ENCODE results near the gene ST8SIA1.

ST8SIA1 gene

DNA sequence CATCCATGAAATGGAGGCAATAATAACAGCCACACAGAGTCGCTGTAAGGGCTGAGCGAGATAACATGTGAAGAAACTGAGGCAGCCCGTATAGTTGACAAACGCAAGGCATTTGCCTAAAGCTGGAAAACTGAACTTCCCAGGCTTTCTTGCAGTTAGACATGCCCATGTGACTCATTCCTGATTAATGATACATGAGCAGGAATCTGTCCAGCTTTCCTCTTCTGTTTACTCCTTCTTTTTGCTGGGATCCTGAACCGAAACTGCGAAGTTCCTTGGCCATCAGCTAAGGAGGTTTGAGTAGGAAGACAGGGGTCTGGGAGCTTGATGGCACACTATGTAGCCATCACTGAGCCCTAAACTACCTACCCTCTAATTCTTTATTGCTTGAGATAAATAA is 52.2 kb downstream of the ST8SIA1 start:
- no peak for DNase-seq

DNA sequence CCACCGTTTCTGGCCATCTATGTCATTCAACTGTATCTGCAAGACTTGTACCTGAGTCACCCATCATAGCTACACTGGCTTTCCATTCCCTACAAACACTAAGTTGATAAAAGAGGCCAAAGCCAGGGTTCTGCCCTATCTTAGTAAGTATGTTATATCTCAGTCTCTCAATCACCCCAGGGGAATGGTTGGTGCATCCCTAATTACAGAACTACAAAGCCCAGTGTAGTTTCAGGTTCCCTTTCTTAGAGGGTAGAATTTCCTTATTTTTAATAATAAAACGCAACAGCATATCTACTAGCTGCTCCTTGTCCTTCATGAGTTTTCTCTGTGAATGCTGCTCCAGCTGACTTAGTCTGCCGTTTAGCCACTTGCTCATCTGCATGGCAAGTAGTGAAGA is 57.6 kb downstream of the ST8SIA1 start:
- DNase-seq, result no peak

DNA sequence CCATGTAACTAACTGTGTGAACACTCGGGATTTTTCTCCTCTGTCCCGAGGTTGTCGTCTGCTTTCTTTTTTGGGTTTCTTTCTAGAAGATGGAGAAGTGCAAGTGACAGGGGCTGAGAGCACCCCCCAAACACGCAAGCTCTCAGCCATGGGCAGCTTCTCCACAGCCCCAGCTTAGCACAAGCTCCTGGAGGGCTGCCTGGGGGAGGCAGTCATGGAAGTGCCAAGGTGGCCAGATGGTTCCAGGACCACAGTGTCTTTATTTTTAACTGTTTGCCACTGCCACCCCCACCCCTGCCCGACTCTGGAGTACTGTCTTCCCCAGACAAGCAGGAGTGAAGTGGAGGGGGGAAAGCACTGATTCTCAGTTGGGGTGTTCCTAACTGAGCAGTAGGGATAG is 58.2 kb downstream of the ST8SIA1 start:
- DNase-seq, result no peak

DNA sequence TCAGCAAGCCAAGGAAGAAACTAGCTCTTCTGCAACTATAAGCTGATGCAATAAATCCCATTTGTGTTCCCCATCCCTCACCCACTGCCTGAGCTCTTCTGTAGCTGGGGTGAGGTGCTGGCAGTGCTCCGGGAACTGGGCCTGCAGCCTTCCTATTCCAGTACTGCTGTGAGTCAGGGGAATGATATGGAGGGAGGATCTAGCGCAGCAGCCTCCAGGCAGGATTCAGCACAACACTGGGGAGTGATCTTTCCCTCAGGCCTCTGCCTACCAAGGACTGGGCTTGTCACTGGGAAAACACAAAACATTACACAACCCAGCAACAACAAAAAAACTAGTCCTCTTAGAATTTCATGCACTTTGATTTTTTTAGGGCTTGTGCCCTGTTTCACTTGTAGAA is 58.7 kb downstream of the ST8SIA1 start:
- no peak for DNase-seq

DNA sequence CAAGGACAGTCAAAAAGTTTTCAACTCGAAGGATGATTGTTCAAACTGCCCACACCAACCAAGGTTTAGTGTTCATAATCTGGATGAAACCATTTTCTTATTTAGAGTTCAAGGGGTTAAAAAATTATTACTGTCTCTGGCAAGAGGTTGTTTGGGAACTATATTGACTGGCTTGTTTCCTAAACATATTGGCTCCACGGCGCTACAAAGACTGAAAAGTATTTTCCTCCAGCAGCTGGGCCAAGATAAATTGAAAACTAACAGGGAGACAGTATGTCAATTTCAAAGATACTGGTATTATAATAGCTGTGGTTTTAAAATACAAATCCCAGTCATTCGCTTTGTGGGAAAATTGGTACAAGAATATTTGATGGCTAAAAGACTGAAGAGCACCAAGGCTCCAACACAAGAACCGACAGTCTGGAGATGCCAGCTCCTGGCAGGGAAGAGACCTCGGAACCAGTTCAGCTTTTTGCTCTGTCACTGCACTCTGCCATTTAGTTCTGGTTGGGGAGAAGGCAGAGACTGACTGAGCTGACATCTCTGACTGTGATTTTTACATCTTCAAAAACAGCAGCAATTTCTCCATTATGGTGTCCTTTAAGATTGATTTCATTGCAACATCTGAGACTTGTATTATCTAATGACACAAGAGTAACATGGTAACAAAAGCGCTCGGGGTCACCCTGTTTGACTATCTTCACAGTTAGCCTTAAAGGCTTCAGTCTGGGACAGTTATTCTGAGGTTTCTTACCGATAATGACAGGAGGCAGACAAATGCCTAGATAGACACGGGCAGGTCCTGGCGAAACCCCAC is 62.0 kb downstream of the ST8SIA1 start:
- no peak for DNase-seq

DNA sequence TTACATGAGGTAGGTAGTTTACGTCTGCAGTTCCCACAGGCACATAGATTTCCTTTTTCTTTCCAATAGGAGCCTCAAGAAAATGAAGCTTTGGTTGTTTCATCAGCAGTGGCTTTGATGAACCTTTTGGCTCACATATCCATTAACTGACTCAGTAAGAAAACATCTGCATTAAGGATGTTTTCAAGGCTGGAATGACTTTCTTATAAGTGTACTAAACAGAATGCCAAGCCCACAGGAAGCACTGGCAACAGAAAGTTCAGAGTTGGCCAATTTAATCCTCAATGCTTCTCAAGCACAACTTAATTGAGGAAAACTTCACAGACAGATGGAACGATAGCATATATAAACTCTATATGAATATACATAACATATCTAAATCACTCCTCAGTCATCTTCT is 63.5 kb downstream of the ST8SIA1 start:
- no peak for DNase-seq

DNA sequence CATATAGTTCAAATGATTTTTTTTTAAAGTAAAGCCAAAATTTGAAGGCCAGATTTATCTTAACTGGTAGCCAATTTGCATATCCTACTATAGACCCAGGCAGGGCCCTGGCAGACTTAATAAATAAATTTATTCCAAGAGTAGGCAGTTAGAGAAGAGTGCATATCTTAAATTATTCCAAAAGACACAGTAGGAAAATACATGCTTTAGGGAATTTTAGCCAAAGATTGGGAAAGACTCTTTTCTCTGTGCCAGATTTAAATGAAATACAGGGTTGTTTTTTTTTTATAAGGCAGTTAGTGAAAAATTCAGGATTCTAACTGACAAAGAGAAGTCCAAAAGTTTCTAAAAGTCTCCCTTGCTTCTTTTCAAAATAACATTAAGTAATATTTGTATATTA is 65.5 kb downstream of the ST8SIA1 start:
- DNase-seq, result no peak

DNA sequence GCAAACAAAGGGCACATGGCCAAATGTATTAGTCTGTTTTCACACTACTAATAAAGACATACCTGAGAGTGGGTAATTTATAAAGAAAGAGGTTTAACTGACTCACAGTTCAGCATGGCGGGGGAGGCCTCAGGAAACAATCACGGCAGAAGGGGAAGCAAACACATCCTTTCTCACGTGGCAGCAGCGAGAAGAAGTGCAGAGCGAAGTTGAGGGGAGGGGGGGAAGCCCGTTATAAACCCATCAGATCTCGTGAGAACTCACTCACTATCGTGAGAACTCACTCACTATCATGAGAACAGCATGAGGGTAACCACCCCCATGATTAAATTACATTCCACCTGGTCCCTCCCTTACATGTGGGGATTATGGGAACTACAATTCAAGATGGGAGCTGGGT is 66.1 kb downstream of the ST8SIA1 start:
- no peak for DNase-seq

DNA sequence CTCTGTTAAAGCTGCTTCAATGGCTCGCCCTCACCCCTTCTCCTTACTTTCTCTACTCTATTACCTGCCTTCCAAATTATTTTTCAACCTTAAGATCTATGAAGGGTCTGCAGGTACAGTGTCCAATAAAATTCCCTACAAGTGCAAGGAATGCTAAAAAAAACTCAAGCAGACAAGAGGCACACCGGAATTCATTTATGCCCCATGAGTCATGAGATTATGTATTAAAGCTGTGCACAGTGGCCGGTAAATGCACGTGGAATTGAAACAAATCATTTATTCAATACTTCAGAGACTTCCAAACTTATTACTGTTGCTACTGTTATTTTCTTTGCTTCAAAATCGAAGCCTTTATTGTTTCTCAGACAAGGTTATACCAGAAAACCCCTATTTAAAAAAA is 68.4 kb downstream of the ST8SIA1 start:
- DNase-seq, result no peak

DNA sequence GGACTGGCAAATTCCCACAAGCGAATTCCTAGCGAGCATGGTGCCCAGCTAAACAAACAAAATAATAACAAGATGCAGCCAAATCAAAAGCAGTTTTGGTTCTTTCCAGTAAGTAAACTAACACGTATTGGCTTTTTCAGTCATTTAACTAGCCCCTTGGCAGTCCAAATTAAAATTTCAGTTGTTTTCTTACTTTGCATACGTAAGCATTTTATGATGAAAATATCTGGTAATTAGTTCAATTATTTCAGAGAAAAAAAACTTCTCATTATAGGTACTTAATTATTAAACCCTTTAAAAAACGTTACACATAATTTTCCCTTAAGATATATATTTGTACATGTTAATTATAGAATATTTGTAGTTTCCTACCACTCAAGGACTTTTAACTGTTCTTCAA is 70.1 kb downstream of the ST8SIA1 start:
- DNase-seq, result no peak

DNA sequence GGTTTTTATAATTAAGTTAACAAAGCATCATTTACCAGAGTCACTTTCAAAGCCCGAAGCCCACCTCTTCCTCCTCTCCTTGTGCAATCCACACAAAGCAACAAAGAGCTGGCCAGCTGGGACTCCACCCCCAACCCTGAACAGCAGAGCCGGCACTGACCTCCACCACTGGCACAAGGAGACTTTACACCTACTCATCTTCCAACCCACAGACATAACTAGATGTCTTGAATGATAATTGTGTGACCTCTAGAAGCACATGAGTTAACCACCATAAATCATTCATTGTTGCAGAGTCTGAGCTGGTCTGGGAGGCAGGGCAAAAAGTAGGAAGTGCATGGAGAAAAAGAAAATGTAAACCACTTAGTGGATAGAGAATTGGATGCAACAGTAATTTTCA is 72.2 kb downstream of the ST8SIA1 start:
- no peak for DNase-seq

DNA sequence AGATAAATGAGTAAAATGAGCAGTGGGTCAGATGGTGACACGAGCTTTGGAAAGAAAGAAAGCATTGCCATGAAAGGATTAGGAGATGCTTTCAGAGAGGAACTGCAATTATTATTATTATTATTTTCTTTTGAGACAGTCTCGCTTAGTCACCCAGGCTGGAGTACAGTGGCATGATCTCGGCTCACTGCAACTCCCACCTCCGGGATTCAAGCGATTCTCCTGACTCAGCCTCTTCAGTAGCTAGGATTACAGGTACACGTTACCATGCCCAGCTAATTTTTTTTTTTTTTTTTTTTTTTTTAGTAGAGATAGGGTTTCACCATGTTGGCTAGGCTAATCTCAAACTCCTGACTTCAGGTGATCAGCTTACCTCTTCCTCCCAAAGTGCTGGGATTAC is 77.4 kb downstream of the ST8SIA1 start:
- no peak for DNase-seq

DNA sequence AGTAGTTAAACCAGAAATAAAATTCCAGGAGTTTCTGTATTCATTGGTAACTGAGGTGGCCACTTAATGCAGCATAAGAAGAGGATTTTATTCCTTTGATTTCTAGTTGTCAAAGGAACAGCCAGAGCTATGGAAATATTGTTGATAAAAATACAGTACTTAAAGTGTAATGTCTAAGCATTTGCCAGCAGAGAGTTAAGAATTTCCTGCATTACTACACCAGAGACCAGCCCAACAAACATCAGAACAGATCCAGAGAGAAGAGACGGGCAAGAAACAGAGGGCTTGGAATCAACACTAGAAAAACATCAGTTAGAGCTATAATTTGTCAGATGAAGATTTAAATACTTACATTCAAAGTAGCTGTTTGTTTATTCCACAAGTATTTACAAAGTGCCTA is 77.9 kb downstream of the ST8SIA1 start:
- DNase-seq, result no peak

DNA sequence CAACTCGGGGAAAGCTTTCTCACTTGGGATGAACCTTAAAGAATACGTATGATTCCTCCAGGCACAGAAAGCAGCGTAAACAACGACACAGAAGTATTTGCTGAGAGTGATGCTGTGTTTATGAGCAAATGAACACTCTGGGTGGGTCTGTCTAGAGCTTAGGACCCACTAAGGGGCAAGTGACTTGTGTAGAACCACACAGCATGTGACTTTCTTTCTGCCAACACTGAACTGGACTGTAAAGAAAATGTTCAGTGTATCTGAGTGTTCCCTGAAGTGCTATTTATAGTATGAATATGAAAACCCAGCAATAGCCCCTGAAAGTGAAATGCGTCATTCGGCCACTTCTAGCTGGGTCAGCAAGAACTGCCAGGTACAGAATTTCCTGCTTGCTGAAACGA is 78.5 kb downstream of the ST8SIA1 start:
- no peak for DNase-seq

DNA sequence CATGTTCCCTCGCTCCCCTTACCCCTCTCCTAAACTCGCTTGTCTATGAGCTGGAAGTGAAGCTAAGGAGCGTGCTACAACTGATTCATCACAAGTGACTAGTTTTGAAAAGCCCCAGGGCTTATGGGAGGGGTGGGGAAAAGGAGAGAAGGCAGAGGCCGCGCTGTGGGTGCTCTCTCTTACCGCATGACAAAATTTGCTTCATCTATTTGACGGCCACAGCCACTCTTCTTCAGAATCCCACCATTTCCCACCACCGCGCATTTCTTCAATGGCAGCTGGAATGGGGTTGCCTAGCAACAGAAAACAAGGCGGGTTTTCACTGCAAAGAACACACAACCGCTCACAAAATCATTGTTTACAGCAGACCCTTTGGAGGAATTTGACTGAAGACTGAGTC is 79.4 kb downstream of the ST8SIA1 start:
- DNase-seq, result no peak

DNA sequence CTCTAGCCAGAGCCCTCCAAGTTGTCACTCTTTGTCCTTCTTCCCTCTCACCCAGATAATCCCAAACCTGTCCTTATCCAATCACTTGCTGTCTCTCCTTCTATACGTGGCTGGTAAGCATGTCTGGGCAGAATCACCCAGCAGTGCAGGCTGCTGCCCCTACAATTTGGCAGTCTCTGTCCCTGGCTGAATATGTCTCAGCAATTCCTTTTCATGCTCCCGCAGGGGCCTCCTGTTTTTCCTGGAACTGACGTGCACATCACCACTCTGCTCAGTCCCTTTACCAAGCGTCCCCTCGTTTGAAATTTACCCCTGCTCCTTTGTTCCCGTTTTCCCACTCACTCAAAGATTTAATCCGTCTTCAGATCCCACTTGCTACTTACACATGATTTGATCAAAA is 80.0 kb downstream of the ST8SIA1 start:
- no peak for DNase-seq

DNA sequence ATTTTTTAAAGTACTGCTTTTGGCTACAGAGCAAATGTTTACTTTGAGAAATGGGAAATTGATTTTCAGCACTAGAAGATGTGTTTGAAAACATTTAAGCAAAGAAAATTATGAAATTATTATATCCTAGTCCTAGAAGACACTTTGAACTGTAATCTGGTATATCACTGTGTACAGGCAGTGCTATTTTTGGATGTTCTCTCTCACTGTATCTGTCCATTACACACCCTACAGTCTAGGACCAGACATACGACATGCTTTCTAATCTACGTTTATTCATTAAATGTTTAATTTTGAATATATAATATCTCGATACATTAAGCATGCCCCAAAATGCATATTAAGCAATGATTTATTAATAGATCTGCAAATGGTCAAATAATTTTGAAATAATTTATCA is 82.5 kb downstream of the ST8SIA1 start:
- DNase-seq, result no peak

DNA sequence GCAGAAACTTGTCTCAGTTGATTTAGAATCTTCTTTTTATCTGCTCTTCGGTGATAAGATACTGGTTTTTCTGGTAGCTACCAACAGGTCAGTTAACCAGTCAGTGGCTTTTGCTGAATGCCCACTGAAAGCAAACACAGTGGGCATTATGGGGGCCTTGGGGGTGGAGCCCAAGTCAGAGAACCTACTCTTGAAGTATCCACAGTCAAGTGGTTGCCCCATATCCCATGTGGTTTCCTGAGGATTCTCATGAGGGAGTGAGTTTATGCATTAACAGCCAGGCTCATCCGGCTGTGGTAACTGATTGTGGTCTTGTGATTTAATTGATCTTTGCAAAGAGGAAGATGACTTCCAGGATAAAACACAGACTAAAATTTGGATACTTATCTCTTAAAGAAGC is 83.7 kb downstream of the ST8SIA1 start:
- DNase-seq, result no peak

DNA sequence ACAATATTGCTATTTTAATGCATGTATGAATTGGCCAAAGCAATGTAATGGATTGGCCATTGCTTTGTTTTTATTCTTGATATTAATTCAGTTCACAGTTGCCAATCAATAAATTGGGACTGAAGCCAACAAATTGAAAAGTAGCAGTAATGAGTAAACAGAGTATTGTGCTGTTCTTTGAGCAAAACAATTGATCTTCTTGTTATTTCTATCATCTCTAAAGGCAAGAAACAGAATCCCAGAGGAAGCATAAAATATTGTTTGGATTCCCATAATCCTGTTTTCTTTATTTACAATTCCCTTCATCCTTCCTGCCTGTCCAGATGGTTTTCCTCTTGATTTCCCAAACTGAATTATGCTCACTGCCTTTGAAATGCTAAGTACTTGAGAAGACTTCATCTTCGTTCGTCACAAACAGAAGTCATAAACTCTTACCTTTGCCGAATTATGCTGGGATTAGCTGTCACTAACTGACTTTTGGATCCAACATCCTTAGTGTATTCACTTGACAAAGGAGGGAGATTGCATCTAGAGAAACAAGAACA is 85.9 kb downstream of the ST8SIA1 start:
- DNase-seq, result no peak

DNA sequence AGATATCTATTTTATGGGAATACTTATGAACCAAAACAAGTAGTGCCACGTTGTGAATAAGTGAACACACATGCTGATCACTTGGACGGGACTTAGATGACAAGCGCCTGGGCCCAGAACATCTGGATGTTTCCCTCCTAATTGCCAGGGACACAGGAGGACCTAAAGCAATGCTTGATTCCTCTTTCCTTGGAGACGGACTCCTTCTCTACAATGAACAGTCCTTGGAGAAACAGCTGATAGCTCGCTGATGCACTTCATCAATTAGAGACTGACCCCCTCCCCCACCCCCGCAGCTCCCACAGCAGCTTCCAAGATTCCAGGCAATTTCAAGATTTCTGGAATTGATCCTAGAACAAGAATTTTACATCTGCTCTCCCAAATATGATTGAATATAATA is 86.4 kb downstream of the ST8SIA1 start:
- no peak for DNase-seq

DNA sequence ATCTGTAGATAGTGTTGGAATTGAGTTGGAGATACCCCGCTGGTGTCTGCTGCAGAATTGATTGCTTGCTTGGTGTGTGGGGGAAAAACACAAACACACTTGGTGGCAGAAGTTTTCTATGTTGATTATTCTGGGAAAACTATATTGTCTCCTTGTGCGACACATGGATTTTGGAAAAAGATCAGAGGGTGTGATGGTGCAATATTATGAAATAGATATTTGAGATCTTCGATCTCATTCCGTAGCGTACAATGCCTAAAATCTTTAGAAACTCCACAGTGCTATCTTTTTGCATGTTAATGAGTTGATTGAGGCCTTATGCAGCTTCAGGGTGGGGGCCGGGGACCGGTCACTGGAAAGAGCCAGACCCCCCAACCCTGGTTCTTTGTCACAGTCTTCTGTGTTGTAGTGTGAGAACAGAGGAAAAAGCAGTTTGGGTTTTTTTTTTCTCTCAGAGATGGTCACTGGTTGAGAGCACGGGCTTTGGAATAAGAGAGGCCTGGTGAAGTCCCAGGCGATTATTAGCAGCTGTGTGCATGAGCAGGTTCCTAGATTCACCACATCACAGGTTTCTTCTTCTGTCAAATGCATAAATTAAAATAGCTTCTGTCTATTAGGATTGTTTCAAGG is 88.2 kb downstream of the ST8SIA1 start:
- no peak for DNase-seq

DNA sequence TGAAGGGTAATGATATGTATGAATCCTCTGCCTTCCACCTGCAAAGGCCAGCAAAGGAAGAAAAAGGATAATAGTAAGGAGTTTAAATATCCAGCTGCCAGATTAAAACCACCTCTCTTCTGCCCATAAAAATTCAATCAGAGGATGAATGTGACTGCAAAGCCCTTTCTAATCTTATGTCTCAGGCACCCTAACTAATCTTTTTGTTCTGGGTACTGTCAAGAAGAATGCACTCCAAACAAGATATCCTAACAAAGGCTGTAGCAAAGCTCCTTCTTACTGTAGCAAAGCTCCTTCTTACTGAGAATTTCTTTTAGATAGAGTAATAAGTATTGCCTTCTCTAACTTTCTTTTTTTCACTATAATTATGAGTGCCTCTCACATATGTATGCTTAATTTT is 91.8 kb downstream of the ST8SIA1 start:
- no peak for DNase-seq

DNA sequence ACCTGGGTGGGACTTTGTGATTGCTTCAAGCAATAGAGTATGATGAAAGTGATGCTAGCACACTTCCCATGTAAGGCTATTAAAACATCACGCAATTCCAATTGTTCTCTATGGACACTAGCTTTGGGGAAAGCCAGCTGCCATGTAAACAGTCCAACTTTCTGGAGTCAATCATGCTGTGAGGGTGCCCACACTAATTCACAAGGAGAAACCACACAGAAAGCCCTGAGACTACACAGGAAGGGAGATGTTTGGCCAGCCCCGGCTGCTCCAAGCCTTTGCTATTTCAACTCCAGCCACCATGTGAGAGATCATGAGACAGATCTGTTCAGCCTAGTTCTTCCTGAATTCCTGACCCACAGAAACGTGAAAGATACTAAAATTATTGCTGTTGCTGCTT is 96.3 kb downstream of the ST8SIA1 start:
- no peak for DNase-seq

DNA sequence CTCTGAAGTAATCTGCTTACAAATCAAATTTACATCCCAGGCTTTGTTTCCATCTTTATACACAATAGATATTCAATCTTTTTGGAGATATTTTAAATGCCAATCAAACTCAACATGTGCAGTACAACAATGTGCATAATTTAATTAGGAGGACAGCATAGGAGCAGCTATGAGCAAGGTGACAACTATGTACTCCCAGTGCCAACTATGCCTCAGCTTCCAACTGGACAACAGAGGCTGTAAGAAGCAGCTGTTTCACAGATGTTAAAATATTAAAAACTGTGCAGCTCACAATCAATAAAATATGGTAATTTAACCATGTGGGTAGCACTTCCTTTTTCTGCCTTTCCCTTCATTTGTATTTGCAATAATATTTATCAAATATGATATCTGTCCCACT is 99.9 kb downstream of the ST8SIA1 start:
- DNase-seq, result no peak

DNA sequence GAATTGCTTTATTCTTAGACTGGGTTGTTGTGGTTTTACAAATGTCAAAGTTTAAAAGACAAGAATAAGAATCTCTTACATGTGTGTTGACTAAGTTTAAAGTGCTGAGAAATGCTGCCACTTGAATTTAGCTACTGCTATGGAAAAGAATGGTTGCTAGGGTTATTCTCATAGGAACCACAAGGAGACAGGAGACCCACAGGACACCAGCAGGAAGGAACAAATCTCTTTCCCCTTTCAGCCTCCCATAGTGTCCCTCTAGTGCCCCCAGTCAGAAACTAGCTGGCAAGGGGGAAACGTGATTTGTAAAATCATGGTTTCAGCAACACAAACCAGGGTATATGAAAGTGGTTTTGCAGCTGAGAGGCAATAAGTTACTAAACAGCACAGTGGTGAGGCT is 102.7 kb downstream of the ST8SIA1 start:
- DNase-seq, result no peak

Data from cerebellar nuclear complex (tissue), 1 donor.